HT-29 (cell line): ENCODE results near the gene PROZ. TPM values are rescaled to one million over a fixed set of nuclear protein-coding genes. Genes with fewer than 3 reads are reported as not detected.
A peak's percentile ranks its signal among the peaks of the same experiment; 100 is the strongest.
"Not testable (repeated sequence)": the region's sequence is repeated elsewhere in the genome, so short reads cannot be mapped to it uniquely, and the experiment has no call there.

Experiments used
- DNase-seq: peaks from one replicate; pipeline ENCODE4 v3.0.0-alpha.2; 2015; ENCODE audit warnings: low spot score
- total RNA-seq: library from RNA; depleted of rRNA; stranded (reverse); fragments of >200 nt; shearing (Covaris generic); gene quantifications from 2 replicates; pipeline ENCODE4 v1.2.3, GENCODE V29; 2014

The PROZ gene
- total RNA-seq, 1 experiment from 2014 or later: not detected

DNA sequence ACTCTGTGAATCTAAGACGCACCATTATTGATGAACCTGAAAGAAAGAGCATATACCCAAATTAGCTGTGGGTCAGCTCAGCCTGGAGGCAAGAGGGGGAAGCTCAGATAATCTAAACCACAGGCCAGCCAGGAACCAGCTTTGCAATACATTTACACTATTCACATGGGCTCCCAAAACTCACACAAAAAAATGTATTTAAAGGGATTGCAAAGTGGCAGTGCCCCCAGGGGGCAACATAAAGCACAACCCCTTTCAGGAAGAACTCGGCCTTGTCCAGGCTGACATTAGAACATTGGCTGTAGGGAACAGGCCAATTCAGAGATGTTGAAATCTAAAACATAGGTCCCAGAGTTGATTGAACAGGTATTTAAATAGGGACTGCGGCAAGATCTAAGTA, 3.2 kb upstream of the PROZ start:
- DNase-seq: no peak

DNA sequence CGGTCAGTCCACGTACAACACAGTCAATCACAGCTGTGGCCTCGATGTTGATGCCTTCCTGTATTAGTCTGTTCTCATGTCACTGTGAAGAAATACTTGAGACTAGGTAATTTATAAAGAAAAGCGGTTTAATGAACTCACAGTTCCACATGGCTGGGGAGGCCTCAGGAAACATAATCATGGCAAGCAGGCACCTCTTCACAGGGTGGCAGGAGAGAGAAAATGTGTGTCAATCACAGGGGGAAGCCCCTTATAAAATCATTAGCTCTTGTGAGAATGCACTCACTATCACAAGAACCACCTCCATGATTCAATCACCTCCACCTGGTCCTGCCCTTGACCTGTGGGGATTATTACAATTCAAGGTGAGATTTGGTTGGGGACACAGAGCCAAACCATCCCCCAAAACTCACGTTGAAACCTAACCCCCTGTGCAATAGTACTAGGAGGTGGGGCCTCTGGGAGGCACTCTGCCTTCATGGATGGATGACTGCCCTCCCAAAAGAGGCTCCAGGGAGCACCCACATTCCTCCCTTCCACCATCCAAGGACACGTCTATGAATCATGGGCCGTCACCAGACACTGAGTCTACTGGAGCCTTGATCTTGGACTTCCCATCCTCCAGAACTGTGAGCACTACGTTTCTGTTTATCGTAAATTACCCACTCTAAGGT, 2.3 kb upstream of the PROZ start:
- DNase-seq: no peak

DNA sequence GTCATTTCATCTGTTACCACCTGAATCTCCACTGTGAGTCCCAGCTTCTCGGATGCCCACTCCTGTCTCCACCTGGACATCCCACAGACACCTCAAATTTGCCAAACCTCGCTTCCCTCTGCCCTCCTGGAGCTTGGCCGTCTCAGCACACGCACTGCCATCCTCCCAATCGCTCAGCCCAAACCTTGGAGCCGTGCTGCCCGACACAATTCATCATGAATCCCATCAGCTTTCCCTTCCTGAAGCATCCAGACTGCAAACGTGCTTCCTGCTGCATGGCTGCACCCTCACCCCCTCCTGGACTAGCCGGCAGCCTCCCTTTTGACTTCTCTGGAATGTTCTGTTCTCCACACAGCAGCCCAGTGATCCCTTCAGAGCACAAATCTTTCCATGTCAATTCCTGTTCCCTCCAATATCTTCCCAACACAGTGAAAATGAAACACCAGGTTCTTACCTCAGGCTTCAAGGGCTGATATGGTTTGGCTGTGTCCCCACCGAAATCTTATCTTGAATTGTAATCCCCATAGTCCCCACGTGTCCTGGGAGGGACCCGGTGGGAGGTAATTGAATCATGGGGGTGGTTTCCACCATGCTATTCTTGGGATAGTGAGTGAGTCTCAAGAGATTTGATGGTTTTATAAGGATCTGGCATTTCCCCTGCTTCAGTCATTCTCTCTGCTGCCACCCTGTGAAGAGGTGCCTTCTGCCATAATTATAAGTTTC, 1.1 kb upstream of the PROZ start:
- DNase-seq: no peak

DNA sequence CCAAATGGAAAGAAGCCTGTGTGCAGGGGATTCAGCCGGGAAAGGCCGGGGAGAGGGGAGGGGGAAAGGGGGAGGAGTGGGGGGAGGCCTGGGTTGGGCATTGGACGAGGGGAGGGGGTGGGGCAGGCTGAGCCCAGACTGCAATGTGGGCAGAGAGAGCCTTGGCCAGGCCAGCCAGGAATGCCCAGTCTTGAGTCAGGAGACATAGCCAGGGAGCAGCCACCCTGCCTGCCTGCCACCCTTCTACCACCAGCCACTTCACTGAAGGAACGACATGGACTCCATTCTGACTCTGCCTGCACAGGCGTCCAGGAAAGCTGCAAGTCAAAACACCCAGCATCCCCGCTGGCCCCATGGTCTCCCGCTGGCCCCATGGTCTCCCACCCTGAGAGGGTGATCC, 498 bp downstream of the PROZ start:
- no peak for DNase-seq

DNA sequence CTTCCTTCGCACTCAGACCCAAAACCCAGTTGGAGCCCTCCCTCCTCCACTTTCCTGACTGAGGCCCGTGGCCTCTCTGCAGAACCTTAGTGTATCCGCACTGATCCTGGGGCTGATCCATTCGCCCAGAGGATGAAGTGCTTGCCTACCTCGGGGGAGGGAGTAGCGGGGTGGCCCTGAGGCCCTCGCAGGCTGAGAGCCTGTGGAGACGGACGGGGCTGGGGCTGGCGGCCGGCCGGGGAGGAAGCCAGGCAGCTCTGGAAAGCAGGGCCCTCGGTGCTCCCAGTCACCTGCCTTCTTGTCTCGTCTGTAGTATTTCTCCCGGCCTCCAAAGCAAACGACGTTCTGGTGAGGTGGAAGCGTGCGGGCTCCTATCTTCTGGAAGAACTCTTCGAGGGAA, 1.3 kb downstream of the PROZ start:
- DNase-seq: no peak

DNA sequence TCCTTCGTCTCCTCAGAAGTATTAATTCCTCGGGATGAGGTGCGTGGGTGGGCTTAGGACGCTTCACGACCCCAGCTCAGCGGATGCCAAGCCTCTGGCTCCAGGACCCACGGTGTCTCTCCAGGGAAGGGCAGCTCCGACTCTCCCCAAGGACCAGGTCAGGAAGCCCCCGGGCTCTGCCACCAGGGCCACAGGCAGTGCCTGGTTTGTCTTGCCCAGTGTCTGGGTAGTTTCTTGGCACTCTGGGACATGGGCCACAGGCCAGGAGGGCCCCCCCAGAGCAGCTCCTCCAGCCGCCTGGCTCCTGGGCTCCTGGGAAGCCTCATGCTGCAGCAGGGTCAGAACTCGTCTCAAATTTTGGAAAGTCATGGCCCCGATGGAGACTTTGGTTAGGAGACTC, 2.5 kb downstream of the PROZ start:
- DNase-seq: no peak

DNA sequence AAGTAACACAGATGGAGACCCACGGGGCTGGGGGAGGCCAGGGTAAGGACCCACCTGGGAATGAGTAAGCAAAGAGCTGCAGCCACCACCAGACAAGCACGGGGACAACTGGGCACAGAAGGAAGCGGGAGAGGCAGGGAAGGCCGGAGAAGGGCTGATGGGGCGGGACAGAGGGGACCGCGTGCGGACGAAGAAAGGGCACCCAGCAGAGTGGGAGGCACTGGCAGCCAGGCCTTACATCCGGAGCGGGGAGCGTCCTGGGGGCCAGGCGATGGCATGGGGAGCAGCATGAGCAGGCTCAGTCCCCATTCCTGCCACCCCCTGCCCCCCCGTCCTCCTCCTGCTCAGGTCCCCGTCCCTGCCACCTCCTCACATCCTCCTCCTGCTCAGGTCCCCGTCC, 3.0 kb downstream of the PROZ start:
- no peak for DNase-seq

DNA sequence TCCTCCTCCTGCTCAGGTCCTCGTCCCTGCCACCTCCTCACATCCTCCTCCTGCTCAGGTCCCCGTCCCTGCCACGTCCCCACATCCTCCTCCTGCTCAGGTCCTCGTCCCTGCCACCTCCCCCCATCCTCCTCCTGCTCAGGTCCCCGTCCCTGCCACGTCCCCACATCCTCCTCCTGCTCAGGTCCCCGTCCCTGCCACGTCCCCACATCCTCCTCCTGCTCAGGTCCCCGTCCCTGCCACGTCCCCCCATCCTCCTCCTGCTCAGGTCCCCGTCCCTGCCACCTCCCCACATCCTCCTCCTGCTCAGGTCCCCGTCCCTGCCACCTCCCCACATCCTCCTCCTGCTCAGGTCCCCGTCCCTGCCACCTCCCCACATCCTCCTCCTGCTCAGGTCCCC, 3.5 kb downstream of the PROZ start:
- not testable (repeated sequence) for DNase-seq

DNA sequence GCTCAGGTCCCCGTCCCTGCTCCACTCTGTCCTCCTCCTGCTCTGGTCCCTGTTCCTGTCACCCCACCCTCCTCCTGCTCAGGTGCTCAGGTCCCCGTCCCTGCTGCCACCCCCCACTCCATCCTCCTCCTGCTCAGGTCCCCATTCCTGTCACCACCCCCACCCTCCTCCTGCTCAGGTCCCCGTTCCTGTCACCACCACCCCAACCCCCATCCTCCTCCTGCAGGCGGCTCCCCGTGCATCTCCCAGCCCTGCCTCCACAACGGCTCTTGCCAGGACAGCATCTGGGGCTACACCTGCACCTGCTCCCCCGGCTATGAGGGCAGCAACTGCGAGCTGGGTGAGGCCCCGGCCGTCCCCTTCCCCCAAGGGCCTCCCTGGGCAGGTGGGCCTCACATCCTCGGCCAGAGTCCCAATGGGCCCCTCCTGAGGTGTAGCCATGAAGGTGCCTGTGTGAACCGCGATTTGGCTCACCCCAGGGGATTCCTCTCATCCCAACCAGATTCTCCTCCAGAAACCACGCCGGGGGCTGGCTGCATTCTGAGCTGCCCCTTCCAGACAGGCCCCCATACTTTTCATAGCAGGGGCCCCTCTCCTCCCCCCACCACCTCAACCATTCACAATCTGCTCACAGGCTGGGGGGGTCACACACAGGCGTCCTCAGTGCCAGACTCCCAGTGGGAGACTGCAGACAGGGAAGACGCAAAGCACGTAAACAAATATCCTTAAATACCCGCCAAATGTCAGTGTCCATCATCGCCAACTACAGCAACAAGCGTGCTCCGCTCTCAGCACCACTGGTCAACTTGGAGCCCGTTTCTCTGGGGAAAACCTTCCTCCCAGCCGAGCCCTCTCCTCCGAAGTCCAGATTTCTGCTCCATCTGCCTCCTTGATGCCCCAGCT, 4.6 kb downstream of the PROZ start:
- DNase-seq: no peak

DNA sequence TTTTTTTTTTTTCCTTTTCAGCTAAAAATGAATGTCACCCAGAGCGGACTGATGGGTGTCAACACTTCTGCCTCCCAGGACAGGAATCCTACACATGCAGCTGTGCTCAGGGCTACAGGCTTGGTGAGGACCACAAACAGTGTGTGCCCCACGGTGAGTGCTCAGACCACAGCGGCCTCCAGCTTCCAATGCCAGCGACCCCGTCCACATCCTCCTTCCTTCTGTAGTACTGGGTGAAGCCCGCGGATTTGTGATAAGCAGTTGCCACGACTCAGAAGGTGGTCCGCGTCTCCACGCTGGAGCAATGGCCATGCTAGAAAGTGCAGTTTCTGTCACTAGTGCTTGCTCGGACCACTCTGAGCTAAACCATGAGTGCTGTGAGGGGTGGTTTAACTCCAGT, 6.0 kb downstream of the PROZ start:
- no peak for DNase-seq

DNA sequence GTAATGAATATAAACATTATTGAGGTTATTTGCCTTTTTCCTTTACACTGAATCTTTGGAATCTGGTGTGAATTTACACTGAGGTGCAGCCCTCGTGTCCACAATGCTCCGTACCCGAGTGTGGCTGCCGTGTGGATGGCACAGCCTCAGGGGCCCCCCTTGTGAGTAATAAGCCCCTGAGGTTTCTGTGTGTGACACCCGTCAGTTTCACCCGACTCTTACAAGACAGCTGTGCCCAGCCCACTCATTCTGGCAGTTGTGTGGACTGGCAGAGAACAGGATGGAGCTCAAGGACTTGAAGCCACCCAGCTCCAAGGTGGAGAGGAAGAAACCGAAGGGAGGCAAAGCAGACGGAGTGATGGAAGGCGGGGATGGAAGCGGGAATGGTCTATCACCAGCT, 7.8 kb downstream of the PROZ start:
- DNase-seq: no peak

DNA sequence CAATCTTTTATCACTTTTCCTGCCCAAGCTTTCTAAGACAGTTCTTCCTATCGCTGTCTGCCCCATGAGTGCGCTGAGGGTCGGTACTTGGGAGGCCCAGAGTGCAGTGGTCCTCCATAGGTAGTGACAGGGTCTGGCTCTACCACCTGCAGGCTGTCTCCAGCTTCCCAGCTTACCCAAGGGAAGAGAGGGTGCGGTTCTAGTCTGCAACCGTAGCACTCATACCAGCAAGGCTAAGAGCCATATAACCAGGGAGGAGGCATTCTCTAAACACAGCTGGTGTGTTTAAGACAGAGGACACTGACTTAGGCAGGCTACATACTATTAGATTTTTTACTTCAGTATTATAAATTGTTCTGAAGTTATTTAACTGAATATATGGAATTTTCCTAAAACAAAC, 8.2 kb downstream of the PROZ start:
- no peak for DNase-seq

DNA sequence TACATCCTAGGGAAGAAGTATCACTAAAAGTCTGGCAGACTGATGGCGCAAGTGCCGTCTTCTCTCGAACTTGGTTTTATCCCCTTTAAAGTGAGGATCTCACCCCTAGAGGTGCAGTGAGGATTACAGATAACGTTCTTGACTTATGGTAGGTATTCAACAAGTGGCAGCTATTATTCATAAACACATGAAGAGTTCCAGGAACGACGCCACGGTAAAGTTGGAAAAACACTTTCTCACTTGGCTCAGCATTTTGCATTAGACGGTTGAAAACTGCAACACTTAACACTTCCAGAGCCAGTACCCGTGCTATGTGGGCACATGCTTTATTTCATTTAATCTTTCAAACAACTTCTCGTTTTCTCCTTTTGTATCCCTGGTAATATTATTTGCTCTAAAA, 8.7 kb downstream of the PROZ start:
- DNase-seq: no peak

DNA sequence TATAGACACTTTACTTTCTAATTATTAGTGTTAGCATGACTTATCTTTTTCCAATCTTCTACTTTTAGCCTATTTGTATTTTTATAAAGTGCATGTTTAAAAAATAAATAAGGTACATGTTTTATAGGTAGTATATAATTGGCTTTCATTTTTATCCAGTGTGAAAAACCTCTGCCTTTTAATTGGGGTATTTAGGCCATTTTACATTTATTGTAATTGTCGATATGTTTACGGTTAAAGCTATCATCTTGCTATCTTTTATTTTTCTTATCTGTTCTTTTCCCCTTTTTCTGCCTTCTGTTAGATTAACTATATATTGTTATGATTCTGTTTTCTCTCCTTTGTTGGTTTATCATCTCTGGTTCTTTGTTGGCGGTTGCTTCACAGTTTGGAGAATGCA, 9.1 kb downstream of the PROZ start:
- no peak for DNase-seq

DNA sequence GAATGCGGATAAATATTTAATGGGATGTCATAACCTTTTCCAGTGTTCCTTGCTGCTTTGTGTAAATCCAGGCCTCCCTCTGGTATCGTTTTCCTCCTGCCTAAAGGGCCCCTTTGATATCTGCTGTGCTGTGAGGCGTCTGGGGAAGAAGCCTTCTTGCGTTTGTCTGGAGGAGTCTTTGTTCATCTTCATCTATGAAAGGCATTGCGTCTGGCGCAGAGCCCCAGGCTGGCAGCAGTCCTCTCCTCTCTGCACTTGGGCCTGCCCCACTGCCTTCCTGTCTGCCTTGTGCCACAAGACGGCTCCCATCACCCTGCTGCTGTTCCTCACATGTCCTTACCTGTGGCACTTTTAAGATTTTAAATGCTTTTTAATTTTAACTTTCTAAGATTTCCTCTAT, 9.8 kb downstream of the PROZ start:
- DNase-seq: no peak

DNA sequence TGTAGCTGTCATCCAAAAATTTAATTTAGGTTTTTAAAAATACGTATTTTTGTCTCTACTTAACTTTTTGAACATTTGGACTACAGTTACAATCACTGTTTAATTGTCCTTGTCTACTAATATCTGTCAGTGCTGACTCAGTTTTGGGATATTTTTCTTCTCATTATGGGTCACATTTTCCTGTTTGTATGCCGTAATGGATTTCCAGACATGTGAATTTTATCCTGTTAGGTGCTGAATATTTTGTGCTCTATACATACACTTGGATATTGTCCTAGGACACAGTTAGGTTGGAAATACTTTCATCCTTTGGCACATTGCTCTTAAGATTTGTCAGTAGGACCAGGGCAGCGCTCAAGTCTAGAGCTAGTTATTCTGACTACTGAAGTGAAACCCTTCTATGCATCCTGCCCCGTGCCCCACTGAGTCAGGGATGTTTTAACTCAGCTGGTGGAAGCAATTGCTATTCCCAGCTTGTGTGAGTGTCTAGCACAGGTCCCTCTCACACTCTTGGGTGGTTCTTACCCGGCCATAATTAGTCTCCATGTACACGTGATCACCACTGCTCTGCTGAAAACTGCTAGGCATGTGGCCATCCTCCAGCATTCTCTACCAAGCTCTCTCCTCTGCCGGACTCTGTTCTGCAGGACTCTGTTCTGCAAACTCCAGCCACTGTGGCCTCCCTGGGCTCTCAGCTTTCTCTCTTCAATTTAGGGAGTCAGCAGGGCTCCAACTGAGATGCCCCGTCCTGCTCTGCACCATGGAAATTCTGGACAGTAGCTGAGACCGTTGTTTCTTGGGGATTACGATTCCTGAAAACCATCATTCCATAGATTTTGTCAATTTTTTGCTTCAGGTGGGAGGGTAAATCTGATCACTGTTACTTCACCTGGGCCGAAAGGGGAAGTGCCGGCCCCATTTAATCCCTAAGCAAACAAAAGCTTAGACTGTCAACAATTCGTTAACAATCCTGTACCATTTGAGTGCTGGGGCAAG, 11.1 kb downstream of the PROZ start:
- peak; percentile 47 for DNase-seq

DNA sequence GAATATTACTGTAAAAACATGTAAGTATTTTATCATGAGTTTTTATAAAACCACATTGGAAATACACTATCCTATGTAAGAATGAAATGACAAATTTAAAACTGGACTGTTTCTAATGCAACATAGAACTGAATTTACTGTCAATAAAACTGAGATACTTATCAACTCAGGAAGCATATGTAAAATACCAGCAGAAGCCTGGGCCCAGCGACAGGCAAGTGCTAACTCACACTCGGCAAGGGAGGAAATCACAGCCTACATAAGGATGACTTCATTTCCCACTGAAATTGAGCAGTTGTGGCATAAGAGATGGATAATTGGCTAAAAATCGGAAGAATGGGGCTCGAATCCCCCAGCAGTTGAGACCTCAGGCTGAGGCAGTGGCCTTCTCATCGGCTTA, 12.1 kb downstream of the PROZ start:
- peak; percentile 50 for DNase-seq

DNA sequence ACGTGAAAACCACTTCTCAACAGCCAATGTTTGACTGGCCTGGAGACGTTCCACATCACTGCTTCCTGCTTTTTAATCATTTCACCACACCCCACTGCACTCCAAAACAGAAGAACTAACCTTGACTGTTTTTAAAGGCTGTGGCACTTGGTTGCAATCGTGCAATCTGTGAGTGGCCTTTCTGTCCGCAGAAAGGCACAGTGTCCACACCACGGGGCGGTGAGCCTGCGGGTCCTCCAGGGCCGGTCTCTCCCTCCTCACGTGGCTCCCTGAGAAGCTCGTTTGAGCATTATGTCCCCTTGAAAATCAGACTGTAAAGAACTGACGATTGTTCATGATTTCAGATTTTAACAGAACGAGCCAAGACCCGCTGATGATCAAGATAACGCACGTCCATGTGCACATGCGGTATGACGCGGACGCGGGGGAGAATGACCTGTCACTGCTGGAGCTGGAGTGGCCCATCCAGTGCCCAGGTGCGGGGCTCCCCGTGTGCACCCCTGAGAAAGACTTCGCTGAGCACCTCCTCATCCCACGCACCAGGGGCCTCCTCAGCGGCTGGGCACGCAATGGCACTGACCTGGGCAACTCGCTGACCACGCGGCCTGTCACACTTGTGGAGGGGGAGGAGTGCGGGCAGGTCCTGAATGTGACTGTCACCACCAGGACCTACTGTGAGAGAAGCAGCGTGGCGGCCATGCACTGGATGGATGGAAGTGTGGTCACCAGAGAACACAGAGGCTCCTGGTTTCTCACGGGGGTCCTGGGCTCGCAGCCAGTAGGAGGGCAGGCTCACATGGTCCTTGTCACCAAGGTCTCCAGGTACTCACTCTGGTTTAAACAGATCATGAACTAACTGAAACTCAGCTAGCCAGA, 13.0 kb downstream of the PROZ start:
- no peak for DNase-seq

DNA sequence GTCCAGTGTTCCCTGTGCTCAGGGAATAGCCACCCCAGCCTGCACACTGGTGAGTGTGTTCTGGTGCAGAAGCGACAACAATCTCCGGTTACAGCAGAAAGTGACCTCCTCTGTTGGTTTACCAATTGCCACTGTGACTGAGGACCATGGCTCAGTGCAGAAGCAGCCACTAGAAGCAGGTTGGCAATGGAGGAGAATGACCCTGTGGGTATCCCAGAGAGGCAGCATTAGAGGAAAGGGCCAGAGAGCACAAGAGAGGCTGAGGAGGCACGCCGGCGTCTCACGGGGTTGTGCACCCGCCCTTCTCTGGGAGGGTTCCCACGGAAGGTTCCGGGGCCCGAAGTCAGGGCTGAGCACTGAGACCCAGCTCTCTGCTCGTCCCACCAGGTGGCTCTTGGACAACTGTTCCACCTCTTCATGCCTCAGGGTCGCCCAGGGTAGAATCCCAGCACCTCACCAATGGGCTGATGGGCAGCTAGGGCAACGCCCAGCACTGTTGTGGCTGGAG, 14.0 kb downstream of the PROZ start:
- no peak for DNase-seq

DNA sequence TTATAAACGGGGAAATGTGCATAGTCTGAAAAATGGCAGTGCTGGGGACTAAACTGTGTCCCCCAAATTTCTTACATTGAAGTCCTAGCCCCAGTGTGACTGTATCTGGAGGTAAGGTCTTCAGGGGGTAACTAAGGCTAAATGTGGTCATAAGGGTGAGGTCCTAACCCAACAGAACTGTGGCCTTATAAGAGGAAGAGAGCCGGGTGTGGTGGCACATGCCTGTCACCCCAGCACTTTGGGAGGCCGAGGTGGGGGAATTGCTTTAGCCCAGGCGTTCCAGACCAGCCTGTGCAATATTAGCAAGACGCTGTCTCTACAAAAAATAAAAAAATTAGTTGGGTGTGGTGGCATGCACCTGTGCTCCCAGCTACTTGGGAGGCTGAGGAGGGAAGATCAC, 17.8 kb downstream of the PROZ start:
- no peak for DNase-seq
